ENCODE data around the gene MCF2L2. TPM values are rescaled to one million over a fixed set of nuclear protein-coding genes. Genes with fewer than 3 reads are reported as not detected.

Gene MCF2L2
- total and polyA plus RNA-seq, 9 of the 15 experiments (the other 6 are each of a cell fraction or from before 2014, with no cell fraction given) = 0.56 to 4.2 (median 3.0) TPM

- Histone ChIP-seq H3K9me3 (replicated peaks; ENCODE audit: control insufficient read depth, insufficient read depth, low read depth, low read length) (no peaks in the 10 kb centered on the region), H3K4me3 (no peak overlapping the region), H3K4me2 (ENCODE audit: insufficient read depth, low read length) (peak overlapping the region; percentile 59), H3K4me1 (replicated peaks in 1 of 2; ENCODE audit: control insufficient read depth in 2 of 2, insufficient read depth in 2 of 2, low read length in 2 of 2) (peaks cover 5 to 10% of the 10 kb centered on the region in 2 experiments), H4K20me1 (replicated peaks; ENCODE audit: control insufficient read depth, insufficient read depth, low read length) (no peaks in the 10 kb centered on the region), H2AFZ (ENCODE audit: low read depth, low read length) (peak overlapping the region; percentile 6; the same call in 1 of the 2 replicates), H3K9ac (ENCODE audit: insufficient read depth in 1 of 2, low read depth in 2 of 2, low read length in 2 of 2) (peak overlapping the region in 1 of 2 experiments; percentile 77; a peak in 1 of 4 replicates), H3K27me3 (ENCODE audit: control insufficient read depth in 2 of 2, insufficient read depth in 2 of 2, low read length in 2 of 2) (no peaks in the 10 kb centered on the region), H3K79me2 (ENCODE audit: control insufficient read depth, insufficient read depth, low read length) (no peaks in the 10 kb centered on the region), H3K9me1 (ENCODE audit: control insufficient read depth, insufficient read depth, low read length) (no peaks in the 10 kb centered on the region), H3K27ac (ENCODE audit: extremely low read depth, low read depth, low read length) (no peak overlapping the region; the same call in 2 of the 3 replicates), H3K36me3 (ENCODE audit: control insufficient read depth, insufficient read depth, low read length) (no peaks in the 10 kb centered on the region)
- BruUV-seq (replicated peaks) = no TSS peak
- peak; percentile 82 for ATAC-seq
- peak in 1 of 4 experiments; percentile 65 for DNase-seq (ENCODE audit: extremely low read depth in 1 of 4, low spot score in 3 of 4)
- FAIRE-seq = peak; percentile 72
- ChIA-PET CTCF (ENCODE audit: low intra/inter-chr PET ratio) (interaction anchor here (0.6 to 0.7 kb wide), 2 partner anchors 120 to 216 kb away, joined by 3 to 4 read pairs; no protein-coding TSS in a partner anchor), POLR2A (interaction anchor here (1.1 kb wide), 1 partner anchor 10 kb away, joined by 5 read pairs; no protein-coding TSS in a partner anchor)
- WGBS (ENCODE audit: insufficient coverage, low coverage, missing lambda C conversion rate) = under 1% methylated on average over 13 of the region's 13 CpGs
- in situ Hi-C loops (cut with MboI) = no loop called here
- intact Hi-C loops (cut with micrococcal nuclease) = no loop called here
- TF ChIP-seq, protein P1, sequence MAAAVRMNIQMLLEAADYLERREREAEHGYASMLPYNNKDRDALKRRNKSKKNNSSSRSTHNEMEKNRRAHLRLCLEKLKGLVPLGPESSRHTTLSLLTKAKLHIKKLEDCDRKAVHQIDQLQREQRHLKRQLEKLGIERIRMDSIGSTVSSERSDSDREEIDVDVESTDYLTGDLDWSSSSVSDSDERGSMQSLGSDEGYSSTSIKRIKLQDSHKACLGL (CRISPR knock-in tag; IDR thresholded peaks at IDR 0.05; ENCODE audit: borderline replicate concordance, poor library complexity, severe bottlenecking) = no peak
- no peak for TF ChIP-seq ZNF655 (CRISPR knock-in tag; IDR thresholded peaks at IDR 0.05)
- no peak for TF ChIP-seq RBM17 (IDR thresholded peaks at IDR 0.05; ENCODE audit: borderline replicate concordance, low read depth, low read length)
- TF ChIP-seq TRIM24 (IDR thresholded peaks at IDR 0.05) = no peak
- no peak for TF ChIP-seq SRSF3 (IDR thresholded peaks at IDR 0.05; ENCODE audit: insufficient read depth, low read length)
- TF ChIP-seq ZNF717 (CRISPR knock-in tag; IDR thresholded peaks at IDR 0.05) = no peak
- TF ChIP-seq CC2D1A (IDR thresholded peaks at IDR 0.05) = peak; percentile 67; the same call in 1 of the 2 replicates
- no peak for TF ChIP-seq ZNF134 (CRISPR knock-in tag; conservative IDR thresholded peaks at IDR 0.05)
- no peak for TF ChIP-seq RBBP5 (IDR thresholded peaks at IDR 0.05; ENCODE audit: borderline replicate concordance, insufficient read depth, low read length, poor library complexity, severe bottlenecking)
- peak; percentile 19; the same call in 1 of the 2 replicates for TF ChIP-seq MYC (IDR thresholded peaks at IDR 0.05; ENCODE audit: low read depth, low read length)
- TF ChIP-seq MYC (CRISPR knock-in tag; IDR thresholded peaks at IDR 0.05; ENCODE audit: borderline replicate concordance, low read depth) = no peak
- no peak for TF ChIP-seq CREM (IDR thresholded peaks at IDR 0.05; ENCODE audit: low read depth)
- 0 out of 2 replicates have a peak, but pooled peaks have one; percentile 11 for TF ChIP-seq EP300 (IDR thresholded peaks at IDR 0.05; ENCODE audit: low read length)
- TF ChIP-seq KHSRP (IDR thresholded peaks at IDR 0.05) = no peak
- TF ChIP-seq IFI16 (CRISPR knock-in tag; IDR thresholded peaks at IDR 0.05) = no peak
- TF ChIP-seq ATF2 (CRISPR knock-in tag; IDR thresholded peaks at IDR 0.05) = no peak
- no peak for TF ChIP-seq CBFB (CRISPR knock-in tag; IDR thresholded peaks at IDR 0.05)
- no peak for TF ChIP-seq ZNF316 (IDR thresholded peaks at IDR 0.05)
- TF ChIP-seq ZNF263 (CRISPR knock-in tag; IDR thresholded peaks at IDR 0.05; ENCODE audit: borderline replicate concordance) = peak; percentile 52; the same call in 1 of the 2 replicates
- TF ChIP-seq THAP7 (CRISPR knock-in tag; IDR thresholded peaks at IDR 0.05) = no peak
Measured at GRCh38 chr3:183400352-183400751, 28.1 kb downstream of the MCF2L2 start.
